ENCODE data around the gene DCAF17.
"Not testable (repeated sequence)": the region's sequence is repeated elsewhere in the genome, so short reads cannot be mapped to it uniquely, and the experiment has no call there.

Gene DCAF17

GRCh38 chr2:171515672-171516298, 81.8 kb downstream of the DCAF17 start:
- no peak for DNase-seq

DNA sequence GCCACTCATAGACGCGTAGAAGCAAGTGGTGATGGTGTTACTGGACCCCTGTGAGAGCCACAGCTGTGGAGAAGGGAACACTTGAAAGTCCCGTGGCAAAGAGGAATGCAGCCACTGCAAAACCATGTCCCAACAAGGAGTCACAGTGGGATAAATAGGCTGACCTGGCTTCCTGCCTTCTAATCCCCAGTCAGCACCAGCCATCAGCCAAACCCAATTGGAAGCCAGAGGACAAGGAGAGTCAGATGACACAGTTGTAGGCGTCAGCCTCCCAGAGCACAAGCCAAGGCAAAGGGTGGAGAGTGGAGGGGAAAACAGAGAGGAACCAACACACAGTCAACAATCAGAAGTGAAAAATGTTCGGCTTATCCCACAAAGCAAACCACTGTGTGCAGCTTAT, 82.8 kb downstream of the DCAF17 start:
- DNase-seq = no peak

DNA sequence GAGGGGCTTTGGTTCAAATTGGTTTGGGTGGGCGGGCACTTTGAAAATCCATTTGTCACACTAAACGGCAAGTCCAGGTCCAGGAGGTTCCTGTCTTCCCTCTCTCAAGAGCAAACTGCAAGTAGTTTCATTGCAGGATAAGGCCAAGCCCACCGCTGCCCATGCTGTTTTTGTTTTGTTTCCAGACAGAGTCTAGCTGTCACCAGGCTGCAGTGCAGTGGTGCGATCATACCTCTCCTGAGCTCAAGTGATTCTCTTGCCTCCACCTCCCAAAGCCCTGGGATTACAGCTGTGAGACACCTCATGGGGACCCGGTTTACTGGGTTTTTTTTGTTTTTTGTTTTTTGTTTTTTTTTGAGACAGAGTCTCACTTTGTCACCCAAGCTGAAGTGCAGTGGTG, 86.4 kb downstream of the DCAF17 start:
- DNase-seq = no peak

GRCh38 chr2:171521361-171522051, 87.5 kb downstream of the DCAF17 start:
- no peak for DNase-seq

DNA sequence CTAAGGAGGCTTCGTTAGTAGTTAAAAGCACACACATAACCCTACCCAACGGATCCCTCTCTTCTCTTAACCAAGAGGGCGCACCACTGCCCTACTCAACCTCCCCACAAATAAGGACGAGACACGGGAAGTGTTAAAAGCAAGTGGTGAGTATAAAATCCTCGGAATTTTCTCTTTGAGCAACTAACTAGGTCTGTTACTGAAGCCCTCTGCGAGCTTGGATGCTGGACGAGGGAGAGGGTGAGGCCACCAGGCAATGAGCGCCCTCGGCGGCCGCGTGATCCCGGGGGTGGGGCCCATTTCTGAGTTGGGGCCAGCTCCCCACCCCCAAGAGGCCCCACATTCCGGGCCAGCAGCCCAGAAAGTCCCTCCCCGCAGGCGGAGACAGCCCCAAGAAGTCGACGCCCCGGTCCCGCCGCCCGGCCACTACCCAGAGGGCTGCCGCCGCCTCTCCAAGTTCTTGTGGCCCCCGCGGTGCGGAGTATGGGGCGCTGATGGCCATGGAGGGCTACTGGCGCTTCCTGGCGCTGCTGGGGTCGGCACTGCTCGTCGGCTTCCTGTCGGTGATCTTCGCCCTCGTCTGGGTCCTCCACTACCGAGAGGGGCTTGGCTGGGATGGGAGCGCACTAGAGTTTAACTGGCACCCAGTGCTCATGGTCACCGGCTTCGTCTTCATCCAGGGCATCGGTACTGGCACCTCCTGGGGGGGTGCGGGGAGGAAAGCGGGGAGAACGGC, 88.2 kb downstream of the DCAF17 start, which contains the start of gene CYBRD1:
TSS of gene CYBRD1 (plus strand) at position 423 of the 736 bp plus-strand sequence. CDS start at position 495, 72 bp downstream.
- no peak for DNase-seq

DNA sequence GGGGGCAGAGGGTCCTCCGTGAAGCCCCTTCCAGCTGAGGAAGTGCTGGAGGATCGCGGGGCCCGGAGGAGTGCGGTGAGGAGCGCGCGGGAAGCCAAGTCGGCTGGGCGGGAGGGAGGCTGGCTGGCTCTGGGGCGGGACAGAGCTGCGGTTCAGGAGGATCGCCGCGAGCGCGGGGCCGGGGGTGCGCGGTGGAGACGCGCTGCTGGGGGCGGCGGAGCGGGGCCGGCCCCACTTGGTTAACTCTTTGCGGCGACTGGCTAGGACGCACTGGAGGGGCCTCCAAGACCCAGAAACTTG, 88.7 kb downstream of the DCAF17 start:
- DNase-seq = no peak

DNA sequence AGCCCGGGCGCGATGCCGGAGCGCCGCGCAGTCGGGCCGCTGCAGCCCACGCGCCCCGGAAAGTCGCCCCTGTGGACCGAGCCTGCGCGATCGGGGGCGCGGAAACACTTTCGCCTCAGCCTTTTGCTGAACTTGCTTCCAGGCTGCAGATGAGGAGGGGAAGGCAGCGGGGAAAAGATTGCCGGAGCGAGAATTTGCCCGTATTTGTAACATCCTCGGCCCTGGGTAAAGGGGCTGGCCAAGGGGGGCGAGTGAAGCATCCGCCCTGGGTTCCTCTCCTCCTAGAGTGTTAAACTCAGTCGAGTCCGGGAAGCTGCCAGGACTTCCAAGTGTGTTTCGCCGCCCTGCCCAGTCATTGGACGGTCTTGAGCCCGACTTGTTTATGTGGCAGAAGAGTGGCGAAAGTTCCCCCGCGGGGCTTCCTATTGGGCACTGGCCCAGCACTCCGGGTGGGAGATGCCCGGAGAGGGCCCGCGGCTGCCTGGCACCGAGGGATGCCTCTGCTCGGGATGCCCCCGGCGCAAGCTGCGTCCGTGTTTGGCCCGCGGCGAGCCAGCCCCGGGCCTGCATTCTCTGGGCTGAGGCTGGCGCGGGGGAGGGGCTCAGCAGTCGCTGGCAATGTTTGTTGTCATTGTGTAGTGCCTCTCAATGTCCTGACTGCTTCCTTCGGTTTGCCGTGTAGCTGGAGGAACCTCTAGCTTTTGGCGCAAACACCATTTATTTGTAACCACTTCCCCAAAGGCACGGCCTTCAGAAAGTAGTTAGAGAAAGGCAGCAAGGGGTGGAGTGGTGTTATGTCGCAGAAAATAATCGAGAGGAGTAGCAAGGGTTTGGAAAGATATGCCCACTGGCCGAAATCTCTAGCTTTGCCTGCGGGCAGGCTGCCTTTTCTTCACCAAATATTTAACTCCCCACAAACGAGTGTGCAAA, 89.3 kb downstream of the DCAF17 start:
- no peak for DNase-seq

DNA sequence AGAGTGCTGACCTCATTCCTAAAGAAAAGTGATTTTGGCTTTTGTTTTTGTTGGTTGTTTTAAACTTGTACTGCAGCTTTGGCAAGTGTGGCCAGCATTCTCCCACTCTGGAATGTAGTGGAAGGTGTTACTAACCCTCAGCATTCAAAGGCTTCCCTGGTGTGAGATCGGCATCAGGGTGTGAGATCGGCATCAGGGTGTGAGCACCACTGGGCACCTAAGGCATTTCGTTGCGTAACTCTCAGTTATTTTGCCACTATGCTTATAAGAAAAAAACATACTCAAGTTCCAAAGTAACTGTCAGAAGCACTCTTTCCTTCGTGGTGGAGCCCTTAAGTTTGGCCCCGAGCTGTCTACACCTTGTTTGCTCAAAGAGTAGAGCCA, 90.0 kb downstream of the DCAF17 start:
- DNase-seq = no peak

- no peak for DNase-seq
Measured at GRCh38 chr2:171529914-171530313, 95.9 kb downstream of the DCAF17 start.

DNA sequence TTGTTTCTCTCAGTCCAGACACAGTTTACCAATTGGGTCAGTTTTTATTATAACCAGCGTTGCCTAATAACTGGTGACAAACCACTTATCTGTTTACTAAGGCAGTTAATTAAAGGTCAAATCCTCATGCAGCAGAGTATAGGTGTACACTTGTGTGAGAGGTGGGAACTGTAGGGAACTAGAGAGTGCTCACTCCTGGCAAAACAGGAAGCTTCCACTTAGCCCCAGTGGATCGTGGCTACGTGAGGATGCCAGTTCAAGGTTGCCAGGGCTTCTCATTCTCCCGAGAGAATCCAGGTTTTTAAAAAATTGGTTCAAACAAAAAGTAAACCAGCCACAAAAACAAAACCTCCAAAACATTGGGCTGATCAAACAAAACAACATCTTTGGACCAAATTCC, 96.4 kb downstream of the DCAF17 start:
- DNase-seq = no peak

DNA sequence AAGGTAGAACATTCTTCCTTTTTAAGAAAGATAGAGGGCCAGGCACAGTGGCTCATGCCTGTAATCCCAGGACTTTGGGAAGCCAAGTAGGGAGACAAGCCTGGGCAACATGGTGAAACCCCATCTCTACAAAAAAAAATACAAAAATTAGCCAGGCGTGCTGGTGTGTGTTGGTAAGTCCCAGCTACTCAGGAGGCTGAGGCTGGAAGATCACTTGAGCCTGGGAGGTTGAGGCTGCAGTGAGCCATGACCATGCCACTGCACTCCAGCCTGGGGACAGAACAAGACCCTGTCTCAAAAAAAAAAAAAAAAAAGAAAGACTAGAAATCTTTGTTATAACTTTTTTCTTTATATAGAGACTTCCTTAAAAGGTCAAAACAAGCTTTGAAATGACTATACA, 96.8 kb downstream of the DCAF17 start:
- not testable (repeated sequence) for DNase-seq

GRCh38 chr2:171531291-171531690, 97.3 kb downstream of the DCAF17 start:
- DNase-seq = no peak

GRCh38 chr2:171531836-171532450, 97.9 kb downstream of the DCAF17 start:
- no peak for DNase-seq

GRCh38 chr2:171533331-171533730, 99.3 kb downstream of the DCAF17 start:
- no peak for DNase-seq
